Tibial nerve (tissue), 4 donors: ENCODE data around the gene TXN. TPM values are rescaled to one million over a fixed set of nuclear protein-coding genes. Genes with fewer than 3 reads are reported as not detected.
A peak's percentile ranks its signal among the peaks of the same experiment; 100 is the strongest.

Source experiments
- DNase-seq, 2 donors: peaks; one replicate each; pipeline ENCODE4 v3.0.0-alpha.2; 2019; ENCODE audit warnings: low spot score in 2 of 2
- H3K27ac ChIP-seq, 4 donors: fragments of 200-600 bp; sonication (generic) in 3 of 4; one replicate each; pipeline ENCODE4 v1.5.1; 2017 to 2019; ENCODE audit warnings: mild to moderate bottlenecking in 1 of 4
- H3K27me3 ChIP-seq, 2 donors: fragments of 200-600 bp; sonication (generic) in 1 of 2; one replicate each; pipeline versions ENCODE4 v1.5.1 to v1.6.0; 2017 to 2019
- H3K36me3 ChIP-seq, 3 donors: fragments of 200-600 bp; sonication (generic); one replicate each; pipeline ENCODE4 v1.5.1; 2018 to 2019
- H3K4me1 ChIP-seq, 4 donors: fragments of 200-600 bp; sonication (generic) in 3 of 4; one replicate each; pipeline ENCODE4 v1.5.1; 2017 to 2019
- H3K4me3 ChIP-seq, 4 donors: fragments of 200-600 bp; sonication (generic) in 3 of 4; one replicate each; pipeline ENCODE4 v1.5.1; 2017 to 2019; ENCODE audit warnings: mild to moderate bottlenecking in 1 of 4, moderate library complexity in 1 of 4
- H3K9me3 ChIP-seq, 4 donors: fragments of 200-600 bp; sonication (generic) in 3 of 4; one replicate each; pipeline ENCODE4 v1.5.1; 2017 to 2019
- EP300 ChIP-seq, 2 donors: sonication (generic); formaldehyde crosslinking; IDR thresholded peaks; one replicate each; pipeline ENCODE4 v1.6.1; 2017; ENCODE audit warnings: antibody characterized with exemption in 2 of 2, mild to moderate bottlenecking in 1 of 2
- POLR2A ChIP-seq, 2 donors: fragments of 450-650 bp; IDR thresholded peaks; one replicate each; pipeline ENCODE4 v1.6.1; 2017; ENCODE audit warnings: antibody characterized with exemption in 2 of 2, mild to moderate bottlenecking in 2 of 2, moderate library complexity in 2 of 2
- WGBS, 2 donors: methylation state at CpG; one replicate each; pipeline ENCODE4 v1.1.5; 2018; 5-methylcytosine and 5-hydroxymethylcytosine counted together
- total RNA-seq, 4 donors: library from RNA; depleted of rRNA; stranded (reverse); fragments of >200 nt; gene quantifications; one replicate each; pipeline ENCODE4 v1.1.0, GENCODE V29; 2016
- TF ChIP-seq, protein P1 (sequence below), 5 experiments: fragments of 200-600 bp in 3 of 5; fragments of 450-650 bp in 2 of 5; sonication (generic) in 3 of 5; IDR thresholded peaks; one replicate each; pipeline ENCODE4 v1.5.1; 2016 to 2019; ENCODE audit warnings: antibody characterized with exemption in 5 of 5, mild to moderate bottlenecking in 3 of 5, moderate library complexity in 2 of 5

Gene TXN
- total RNA-seq, 4 donors from 2014 or later: 65.3 to 164 (median 151) TPM

GRCh38 chr9:110241260-110241857 lies 14.9 kb downstream of the TXN start:
- WGBS, 2 donors: 92 to 94% methylated on average over 3 of the region's 3 CpGs
- Histone ChIP-seq H3K9me3 (no peaks in the 10 kb centered on the region), H3K27ac (no peak overlapping the region), H3K27me3 (no peaks in the 10 kb centered on the region), H3K36me3 (peaks cover 0 to 44% (median 0%) of the 10 kb centered on the region in 3 donors), H3K4me1 (no peaks in the 10 kb centered on the region), H3K4me3 (no peak overlapping the region)
- DNase-seq: no peak
- TF ChIP-seq EP300 (IDR thresholded peaks at IDR 0.05): no peak
- no peak for TF ChIP-seq POLR2A (IDR thresholded peaks at IDR 0.05)
- TF ChIP-seq, protein P1, sequence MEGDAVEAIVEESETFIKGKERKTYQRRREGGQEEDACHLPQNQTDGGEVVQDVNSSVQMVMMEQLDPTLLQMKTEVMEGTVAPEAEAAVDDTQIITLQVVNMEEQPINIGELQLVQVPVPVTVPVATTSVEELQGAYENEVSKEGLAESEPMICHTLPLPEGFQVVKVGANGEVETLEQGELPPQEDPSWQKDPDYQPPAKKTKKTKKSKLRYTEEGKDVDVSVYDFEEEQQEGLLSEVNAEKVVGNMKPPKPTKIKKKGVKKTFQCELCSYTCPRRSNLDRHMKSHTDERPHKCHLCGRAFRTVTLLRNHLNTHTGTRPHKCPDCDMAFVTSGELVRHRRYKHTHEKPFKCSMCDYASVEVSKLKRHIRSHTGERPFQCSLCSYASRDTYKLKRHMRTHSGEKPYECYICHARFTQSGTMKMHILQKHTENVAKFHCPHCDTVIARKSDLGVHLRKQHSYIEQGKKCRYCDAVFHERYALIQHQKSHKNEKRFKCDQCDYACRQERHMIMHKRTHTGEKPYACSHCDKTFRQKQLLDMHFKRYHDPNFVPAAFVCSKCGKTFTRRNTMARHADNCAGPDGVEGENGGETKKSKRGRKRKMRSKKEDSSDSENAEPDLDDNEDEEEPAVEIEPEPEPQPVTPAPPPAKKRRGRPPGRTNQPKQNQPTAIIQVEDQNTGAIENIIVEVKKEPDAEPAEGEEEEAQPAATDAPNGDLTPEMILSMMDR (IDR thresholded peaks at IDR 0.05): no peak

DNA sequence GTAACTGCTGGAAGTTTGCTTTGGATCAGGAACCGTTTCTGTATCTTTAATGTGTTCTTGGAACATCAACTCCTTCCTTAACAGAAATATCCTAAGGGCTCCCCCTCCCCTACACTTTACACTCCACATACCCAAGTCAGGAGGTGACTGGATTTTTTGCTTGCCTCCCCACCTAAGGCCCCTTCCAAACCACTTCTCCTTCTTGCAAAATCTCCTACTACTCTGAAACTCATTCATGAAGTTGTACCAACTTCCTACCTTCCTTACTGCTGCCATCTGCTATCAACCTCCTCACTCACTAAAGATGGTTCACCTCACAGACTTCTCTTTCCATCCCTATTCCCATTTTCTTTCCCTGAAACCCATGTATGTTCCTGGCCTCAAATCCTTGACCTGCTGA lies 16.1 kb downstream of the TXN start:
- H3K9me3 ChIP-seq: peaks cover 0 to 3% (median 0%) of the 10 kb centered on the region in 4 donors
- no peak overlapping the region for H3K27ac ChIP-seq
- no peaks in the 10 kb centered on the region for H3K27me3 ChIP-seq
- WGBS, 2 donors: 47 to 50% methylated on average over 1 of the region's 1 CpG
- TF ChIP-seq EP300 (IDR thresholded peaks at IDR 0.05) (no peak), POLR2A (IDR thresholded peaks at IDR 0.05) (no peak)
- H3K36me3 ChIP-seq: peaks cover 0 to 43% (median 0%) of the 10 kb centered on the region in 3 donors
- DNase-seq: no peak
- no peaks in the 10 kb centered on the region for H3K4me1 ChIP-seq
- no peak overlapping the region for H3K4me3 ChIP-seq

DNA sequence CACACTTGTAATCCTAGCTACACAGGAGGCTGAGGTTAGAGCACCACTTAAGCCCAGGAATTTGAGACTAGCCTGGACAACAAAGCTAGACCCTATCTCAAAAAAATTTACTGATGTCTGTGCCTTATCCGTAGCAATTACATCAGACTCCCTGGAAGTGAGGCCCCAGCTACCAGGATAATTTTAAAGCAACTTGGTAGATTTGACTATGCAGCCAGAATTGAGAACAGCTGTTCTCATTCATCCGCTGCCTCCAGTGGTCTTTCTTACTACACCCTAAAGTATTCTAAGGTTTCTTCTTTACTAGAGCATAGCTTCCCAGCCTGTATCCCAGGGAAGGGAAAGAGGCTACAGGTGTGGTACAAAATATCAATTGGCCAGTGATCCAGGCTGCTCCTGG lies 28.0 kb downstream of the TXN start:
- no peak overlapping the region for H3K4me3 ChIP-seq
- H3K36me3 ChIP-seq: no peaks in the 10 kb centered on the region
- 71 to 72% methylated on average over 2 of the region's 2 CpGs for WGBS, 2 donors
- DNase-seq: no peak
- no peak overlapping the region for H3K27ac ChIP-seq
- H3K9me3 ChIP-seq: no peaks in the 10 kb centered on the region
- H3K27me3 ChIP-seq: no peaks in the 10 kb centered on the region
- TF ChIP-seq POLR2A (IDR thresholded peaks at IDR 0.05): no peak
- no peaks in the 10 kb centered on the region for H3K4me1 ChIP-seq

- no peak for DNase-seq
- no peak overlapping the region for H3K27ac ChIP-seq
- 78 to 87% methylated on average over 3 of the region's 3 CpGs for WGBS, 2 donors
- H3K4me3 ChIP-seq: no peak overlapping the region
- TF ChIP-seq, protein P1 (IDR thresholded peaks at IDR 0.05): no peak
- H3K4me1 ChIP-seq: no peaks in the 10 kb centered on the region
- no peaks in the 10 kb centered on the region for H3K9me3 ChIP-seq
- no peaks in the 10 kb centered on the region for H3K27me3 ChIP-seq
- H3K36me3 ChIP-seq: no peaks in the 10 kb centered on the region
These were observed 31.7 kb downstream of the TXN start for GRCh38 chr9:110224583-110224982.

GRCh38 chr9:110220809-110221208 lies 35.5 kb downstream of the TXN start:
- 94 to 96% methylated on average over 3 of the region's 3 CpGs for WGBS, 2 donors
- Histone ChIP-seq H3K27me3 (no peaks in the 10 kb centered on the region), H3K4me3 (no peak overlapping the region), H3K4me1 (peaks cover 0 to 3% (median 0%) of the 10 kb centered on the region in 4 donors), H3K27ac (no peak overlapping the region), H3K9me3 (no peaks in the 10 kb centered on the region), H3K36me3 (no peaks in the 10 kb centered on the region)
- TF ChIP-seq EP300 (IDR thresholded peaks at IDR 0.05) (no peak), POLR2A (IDR thresholded peaks at IDR 0.05) (no peak)
- TF ChIP-seq, protein P1 (IDR thresholded peaks at IDR 0.05): no peak
- no peak for DNase-seq

DNA sequence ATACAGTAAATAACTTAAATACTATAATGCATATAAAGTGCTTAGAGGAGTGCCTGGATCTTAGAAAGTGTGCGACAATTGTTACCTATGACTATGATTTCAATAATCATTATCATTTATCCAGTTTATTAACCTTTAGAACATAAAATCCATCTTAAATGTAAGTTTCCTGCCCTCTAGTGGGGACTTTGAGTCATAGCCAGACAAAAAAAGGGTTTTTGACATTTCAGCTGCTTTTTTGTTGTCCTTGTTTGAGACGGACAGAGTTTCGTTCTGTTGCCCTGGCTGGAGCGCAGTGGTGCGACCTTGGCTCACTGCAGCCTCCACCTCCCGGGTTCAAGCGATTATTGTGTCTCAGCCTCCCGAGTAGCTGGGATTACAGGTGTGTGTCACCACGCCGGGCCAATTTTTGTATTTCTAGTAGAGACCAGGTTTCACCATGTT lies 38.6 kb downstream of the TXN start:
- no peak for TF ChIP-seq EP300 (IDR thresholded peaks at IDR 0.05)
- TF ChIP-seq, protein P1 (IDR thresholded peaks at IDR 0.05): peak; percentile 65 to 78 (median 70)
- no peaks in the 10 kb centered on the region for H3K9me3 ChIP-seq
- no peak overlapping the region for H3K4me3 ChIP-seq
- DNase-seq: peak in 1 of 2 donors; percentile 22
- H3K4me1 ChIP-seq: peaks cover 0 to 3% (median 0%) of the 10 kb centered on the region in 4 donors
- no peaks in the 10 kb centered on the region for H3K27me3 ChIP-seq
- H3K36me3 ChIP-seq: no peaks in the 10 kb centered on the region
- WGBS, 2 donors: 23 to 27% methylated on average over 10 of the region's 10 CpGs
- no peak overlapping the region for H3K27ac ChIP-seq
